Mesenchymal stem cell (in vitro differentiated cells and primary cell): ENCODE measurements around the gene FSHR.

Experiments
- DNase-seq: peaks from one replicate; pipeline ENCODE4 v3.0.0-alpha.2; 2013
- H2AFZ ChIP-seq: one replicate; pipeline ENCODE4 v1.6.1; 2013; ENCODE audit warnings: low read depth, mild to moderate bottlenecking, control low read depth, inconsistent platforms, low read length, moderate library complexity
- H2AK5ac ChIP-seq: 2 replicates; pipeline ENCODE4 v1.6.1; 2013; ENCODE audit warnings: low read length, moderate library complexity, mild to moderate bottlenecking, inconsistent platforms; ENCODE audit not compliant: severe bottlenecking
- H2BK120ac ChIP-seq: one replicate; pipeline ENCODE4 v1.6.1; 2013; ENCODE audit warnings: low read depth, mild to moderate bottlenecking, inconsistent platforms, low read length, moderate library complexity
- H2BK12ac ChIP-seq, 2 experiments: one replicate each; pipeline ENCODE4 v1.6.1; 2013; ENCODE audit warnings: inconsistent platforms in 2 of 2, low read length in 2 of 2, mild to moderate bottlenecking in 2 of 2, moderate library complexity in 2 of 2, control low read depth in 1 of 2
- H2BK15ac ChIP-seq: one replicate; pipeline ENCODE4 v1.6.1; 2013; ENCODE audit warnings: mild to moderate bottlenecking, low read depth, inconsistent platforms; ENCODE audit not compliant: poor library complexity, severe bottlenecking
- H2BK5ac ChIP-seq: 2 replicates; pipeline ENCODE4 v1.6.1; 2013; ENCODE audit warnings: low read depth, mild to moderate bottlenecking, low read length, control low read depth, inconsistent platforms; ENCODE audit not compliant: poor library complexity, severe bottlenecking
- H3K14ac ChIP-seq, 2 experiments: one replicate each; pipeline ENCODE4 v1.6.1; 2013; ENCODE audit warnings: inconsistent platforms in 2 of 2, low read length in 2 of 2, control low read depth in 1 of 2, mild to moderate bottlenecking in 1 of 2, moderate library complexity in 1 of 2
- H3K18ac ChIP-seq, 2 experiments: one replicate each; pipeline ENCODE4 v1.6.1; 2013; ENCODE audit warnings: inconsistent platforms in 2 of 2, low read length in 2 of 2, control low read depth in 1 of 2, low read depth in 1 of 2, mild to moderate bottlenecking in 1 of 2
- H3K23ac ChIP-seq, 2 experiments: one replicate each; pipeline ENCODE4 v1.6.1; 2013; ENCODE audit warnings: inconsistent platforms in 2 of 2, low read length in 2 of 2, mild to moderate bottlenecking in 2 of 2, moderate library complexity in 2 of 2, control low read depth in 1 of 2
- H3K27ac ChIP-seq: 2 replicates; pipeline ENCODE4 v1.5.1; 2013; ENCODE audit warnings: mild to moderate bottlenecking, moderate library complexity, low read length, control low read depth, inconsistent platforms; ENCODE audit not compliant: poor library complexity, severe bottlenecking
- H3K27me3 ChIP-seq, 2 experiments: 2 replicates each; pipeline versions ENCODE4 v1.6.1 to v1.7.0; 2013; ENCODE audit warnings: low read length in 2 of 2, mild to moderate bottlenecking in 2 of 2, moderate library complexity in 2 of 2, control low read depth in 1 of 2, inconsistent platforms in 1 of 2; ENCODE audit not compliant: control insufficient read depth in 1 of 2, insufficient read depth in 1 of 2
- H3K36me3 ChIP-seq, 2 experiments: 2 replicates each; pipeline versions ENCODE4 v1.6.1 to v1.7.0; 2013; ENCODE audit warnings: low read length in 2 of 2, control low read depth in 1 of 2, inconsistent platforms in 1 of 2, low read depth in 1 of 2, mild to moderate bottlenecking in 1 of 2; ENCODE audit not compliant: insufficient read depth in 2 of 2, control insufficient read depth in 1 of 2
- H3K4ac ChIP-seq, 2 experiments: one replicate each; pipeline ENCODE4 v1.6.1; 2013; ENCODE audit warnings: inconsistent platforms in 2 of 2, low read length in 2 of 2, mild to moderate bottlenecking in 2 of 2, moderate library complexity in 2 of 2, control low read depth in 1 of 2, low read depth in 1 of 2
- H3K4me1 ChIP-seq: 2 replicates; pipeline ENCODE4 v1.6.1; 2013; ENCODE audit warnings: low read depth, low read length, control low read depth; ENCODE audit not compliant: control insufficient read depth, insufficient read depth
- H3K4me2 ChIP-seq: 2 replicates; pipeline ENCODE4 v1.6.1; 2013; ENCODE audit warnings: low read length, mild to moderate bottlenecking, inconsistent platforms; ENCODE audit not compliant: poor library complexity, severe bottlenecking
- H3K4me3 ChIP-seq, 2 experiments: 2 replicates each; pipeline versions ENCODE4 v1.5.1 to v1.7.0; 2013; ENCODE audit warnings: low read length in 2 of 2, mild to moderate bottlenecking in 2 of 2, control low read depth in 1 of 2, low read depth in 1 of 2; ENCODE audit not compliant: insufficient read depth in 1 of 2
- H3K79me1 ChIP-seq: replicated peaks from 2 replicates; pipeline ENCODE4 v1.6.1; 2013; ENCODE audit warnings: mild to moderate bottlenecking, control low read depth, low read length, inconsistent platforms; ENCODE audit not compliant: poor library complexity, severe bottlenecking
- H3K9ac ChIP-seq: 2 replicates; pipeline ENCODE4 v1.7.0; 2013; ENCODE audit warnings: mild to moderate bottlenecking, low read length, moderate library complexity
- H3K9me3 ChIP-seq: 2 replicates; pipeline ENCODE4 v1.7.0; 2013; ENCODE audit warnings: mild to moderate bottlenecking, low read length; ENCODE audit not compliant: control insufficient read depth
- H4K8ac ChIP-seq: one replicate; pipeline ENCODE4 v1.6.1; 2013; ENCODE audit warnings: inconsistent platforms, mild to moderate bottlenecking, low read length, moderate library complexity
- H4K91ac ChIP-seq: one replicate; pipeline ENCODE4 v1.6.1; 2013; ENCODE audit warnings: mild to moderate bottlenecking, low read length, inconsistent platforms
- WGBS: methylation state at CpG from one replicate; pipeline ENCODE4 v1.1.7; 2013; ENCODE audit warnings: mixed read lengths; 5-methylcytosine and 5-hydroxymethylcytosine counted together

Gene FSHR

DNA sequence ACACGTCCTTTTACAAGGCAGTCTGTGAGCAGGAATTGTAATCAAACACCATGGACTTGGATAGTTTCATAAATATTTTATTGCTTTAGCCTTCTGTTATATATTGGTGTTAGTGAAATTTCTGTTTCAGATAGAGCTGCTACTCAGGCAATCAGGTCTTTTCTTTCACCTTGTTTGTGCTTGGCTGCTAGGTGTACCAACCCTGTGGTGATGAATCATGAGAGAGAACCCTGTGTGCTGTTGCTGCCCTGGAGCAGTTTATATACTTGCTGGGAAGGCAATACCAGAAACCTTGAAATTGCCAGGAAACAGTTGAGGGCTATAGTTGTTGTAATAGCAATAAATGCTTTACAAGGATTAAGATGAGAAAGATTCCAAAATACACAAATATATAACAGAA, 84.5 kb downstream of the FSHR start:
- DNase-seq, result no peak
- Histone ChIP-seq H3K79me1 (no peaks in the 10 kb centered on the region), H2BK5ac (no peak overlapping the region), H2BK12ac (no peak overlapping the region), H3K14ac (no peak overlapping the region), H3K9ac (no peak overlapping the region), H3K4ac (no peak overlapping the region), H4K91ac (no peak overlapping the region), H3K23ac (no peak overlapping the region), H3K36me3 (no peaks in the 10 kb centered on the region), H2BK15ac (no peak overlapping the region), H3K27me3 (no peaks in the 10 kb centered on the region), H2AK5ac (no peak overlapping the region), H2AFZ (no peak overlapping the region), H3K27ac (no peak overlapping the region), H4K8ac (no peak overlapping the region), H3K4me3 (no peak overlapping the region), H3K4me2 (no peak overlapping the region), H3K4me1 (no peaks in the 10 kb centered on the region), H3K9me3 (peaks cover 24% of the 10 kb centered on the region), H2BK120ac (no peak overlapping the region), H3K18ac (no peak overlapping the region)
- no CpG with 5 or more reads among the region's 1 CpG for WGBS

DNA sequence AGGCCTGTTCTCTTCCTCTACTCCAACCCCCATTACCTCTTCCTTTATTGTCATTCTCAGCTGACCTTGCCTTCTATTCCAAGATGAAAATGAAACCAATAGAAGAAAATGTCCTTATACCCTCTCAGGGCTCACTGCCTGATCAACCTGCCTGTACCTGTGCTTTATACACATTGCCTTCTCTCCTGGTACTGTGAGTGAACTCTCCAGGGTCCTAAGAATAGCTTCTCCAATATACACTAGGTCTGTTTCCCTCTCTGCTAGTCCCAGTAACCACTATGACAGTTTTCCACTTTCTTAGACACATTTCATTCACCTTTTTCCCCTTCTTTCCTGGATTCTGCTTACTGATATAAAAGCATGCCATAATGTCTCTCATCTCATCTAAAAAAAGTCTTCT, 85.7 kb downstream of the FSHR start:
- Histone ChIP-seq H3K36me3 (no peaks in the 10 kb centered on the region), H3K9ac (no peak overlapping the region), H2BK5ac (no peak overlapping the region), H3K79me1 (no peaks in the 10 kb centered on the region), H3K27me3 (no peaks in the 10 kb centered on the region), H3K9me3 (peaks cover 22% of the 10 kb centered on the region), H3K4ac (no peak overlapping the region), H3K27ac (no peak overlapping the region), H2AK5ac (no peak overlapping the region), H3K4me1 (no peaks in the 10 kb centered on the region), H3K23ac (no peak overlapping the region), H3K14ac (no peak overlapping the region), H3K4me2 (no peak overlapping the region), H2BK12ac (no peak overlapping the region), H3K18ac (no peak overlapping the region), H2AFZ (no peak overlapping the region), H4K8ac (no peak overlapping the region), H2BK15ac (no peak overlapping the region), H3K4me3 (no peak overlapping the region), H4K91ac (no peak overlapping the region), H2BK120ac (no peak overlapping the region)
- no peak for DNase-seq

DNA sequence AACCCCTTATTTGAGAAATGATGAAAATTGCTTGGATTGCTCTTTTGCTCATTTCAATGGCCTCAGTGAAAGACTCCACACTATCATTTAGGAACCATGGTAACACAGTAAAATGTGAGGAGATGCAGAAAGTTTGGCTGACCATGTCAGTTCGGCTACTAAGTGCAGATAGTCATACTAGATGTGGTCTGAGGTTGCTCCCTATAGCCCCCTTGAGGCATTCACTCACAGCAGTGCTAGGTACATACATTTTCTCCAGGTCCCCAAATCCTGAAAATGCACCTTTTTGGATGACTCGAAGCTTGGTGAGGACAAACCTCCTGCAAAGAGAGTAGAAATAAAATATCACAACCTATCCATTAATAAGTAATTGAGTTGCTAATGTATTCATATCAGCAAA, 86.3 kb downstream of the FSHR start:
- Histone ChIP-seq H2BK12ac (no peak overlapping the region), H3K4ac (no peak overlapping the region), H2AFZ (no peak overlapping the region), H3K79me1 (no peaks in the 10 kb centered on the region), H4K8ac (no peak overlapping the region), H2BK120ac (no peak overlapping the region), H3K23ac (no peak overlapping the region), H3K18ac (no peak overlapping the region), H2BK5ac (no peak overlapping the region), H3K9ac (no peak overlapping the region), H3K14ac (no peak overlapping the region), H3K36me3 (no peaks in the 10 kb centered on the region), H3K4me3 (no peak overlapping the region), H2AK5ac (no peak overlapping the region), H4K91ac (no peak overlapping the region), H3K4me2 (no peak overlapping the region), H3K9me3 (peaks cover 20% of the 10 kb centered on the region), H2BK15ac (no peak overlapping the region), H3K4me1 (no peaks in the 10 kb centered on the region), H3K27me3 (no peaks in the 10 kb centered on the region), H3K27ac (no peak overlapping the region)
- no peak for DNase-seq
- 31% methylated on average over 1 of the region's 2 CpGs for WGBS

DNA sequence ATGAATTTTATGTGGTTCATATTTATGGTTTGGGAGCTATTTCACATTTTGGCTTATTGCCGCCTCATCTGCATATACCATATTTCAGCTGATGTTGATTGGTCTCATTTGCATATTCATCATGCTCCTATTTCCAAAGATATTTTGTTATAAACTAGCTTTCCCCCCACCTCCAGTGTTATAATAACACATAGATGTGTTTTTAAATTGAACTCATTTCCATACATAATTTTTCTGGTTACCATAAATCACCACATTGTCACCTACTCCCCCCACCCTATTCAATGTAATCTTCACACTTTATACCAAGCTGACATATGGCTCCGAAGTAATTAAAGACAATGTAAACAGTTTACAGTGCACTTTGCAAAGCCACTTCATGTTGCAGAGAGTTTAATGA, 101.2 kb downstream of the FSHR start:
- H3K4me3 ChIP-seq, result no peak overlapping the region
- H3K79me1 ChIP-seq, result no peaks in the 10 kb centered on the region

More for the DNA sequence above, 101.2 kb downstream of the FSHR start:
- no peak overlapping the region for H2BK5ac ChIP-seq
- no peak overlapping the region for H3K9ac ChIP-seq
- no peak overlapping the region for H2AFZ ChIP-seq
- H3K36me3 ChIP-seq, result no peaks in the 10 kb centered on the region
- H3K27me3 ChIP-seq, result no peaks in the 10 kb centered on the region
- no peak overlapping the region for H2BK120ac ChIP-seq
- H4K91ac ChIP-seq, result no peak overlapping the region
- H3K18ac ChIP-seq, result no peak overlapping the region
- peaks cover 35% of the 10 kb centered on the region for H3K9me3 ChIP-seq
- no peak overlapping the region for H2AK5ac ChIP-seq
- H3K4ac ChIP-seq, result no peak overlapping the region
- WGBS, result 60% methylated on average over 1 of the region's 2 CpGs
- H3K23ac ChIP-seq, result no peak overlapping the region
- no peak overlapping the region for H3K27ac ChIP-seq
- no peak overlapping the region for H4K8ac ChIP-seq
- no peak overlapping the region for H3K4me2 ChIP-seq
- no peak overlapping the region for H2BK15ac ChIP-seq
- no peaks in the 10 kb centered on the region for H3K4me1 ChIP-seq
- no peak for DNase-seq
- H3K14ac ChIP-seq, result no peak overlapping the region
- H2BK12ac ChIP-seq, result no peak overlapping the region
